GM23338 (cell line): ENCODE results near the gene NLRP10. TPM values are rescaled to one million over a fixed set of nuclear protein-coding genes. Genes with fewer than 3 reads are reported as not detected.

Experiments
- ATAC-seq: fragments of 200-7000 bp; cut with Tn5 transposase; 3 replicates; pipeline ENCODE4 v1.9.1; 2020
- DNase-seq: peaks from one replicate; pipeline ENCODE4 v3.0.0-alpha.2; 2015; ENCODE audit warnings: low spot score
- H2AFZ ChIP-seq: fragments of 200-600 bp; sonication (generic); 2 replicates; pipeline ENCODE4 v1.8.0; 2016; ENCODE audit warnings: antibody characterized with exemption, mild to moderate bottlenecking, moderate library complexity
- H3F3A ChIP-seq: fragments of 200-600 bp; sonication (generic); replicated peaks from 2 replicates; pipeline ENCODE4 v1.8.0; 2017; ENCODE audit warnings: antibody characterized with exemption, mixed run types, low read depth
- H3K27ac ChIP-seq: fragments of 200-600 bp; sonication (generic); 2 replicates; pipeline ENCODE4 v1.6.1; 2016; ENCODE audit warnings: low read depth
- H3K27me3 ChIP-seq: fragments of 200-600 bp; sonication (generic); 2 replicates; pipeline ENCODE4 v1.8.0; 2016; ENCODE audit warnings: mild to moderate bottlenecking, mixed run types, moderate library complexity; ENCODE audit not compliant: insufficient read depth
- H3K36me3 ChIP-seq: fragments of 200-600 bp; sonication (generic); 2 replicates; pipeline ENCODE4 v1.8.0; 2016; ENCODE audit warnings: mild to moderate bottlenecking; ENCODE audit not compliant: insufficient read depth
- H3K4me1 ChIP-seq: fragments of 200-600 bp; sonication (generic); 2 replicates; pipeline ENCODE4 v1.8.0; 2016; ENCODE audit warnings: mild to moderate bottlenecking, moderate library complexity; ENCODE audit not compliant: insufficient read depth
- H3K4me2 ChIP-seq: fragments of 200-600 bp; sonication (generic); 2 replicates; pipeline ENCODE4 v1.7.1; 2017; ENCODE audit warnings: mixed run types
- H3K4me3 ChIP-seq: fragments of 200-600 bp; sonication (generic); 2 replicates; pipeline ENCODE4 v1.6.1; 2016; ENCODE audit warnings: mixed run types
- H3K79me2 ChIP-seq: fragments of 200-600 bp; sonication (generic); replicated peaks from 2 replicates; pipeline ENCODE4 v1.8.0; 2017; ENCODE audit warnings: mild to moderate bottlenecking; ENCODE audit not compliant: insufficient read depth
- H3K9me2 ChIP-seq: fragments of 200-600 bp; sonication (generic); 2 replicates; pipeline ENCODE4 v1.8.0; 2017; ENCODE audit not compliant: insufficient read depth
- H4K20me1 ChIP-seq: fragments of 200-600 bp; sonication (generic); replicated peaks from 2 replicates; pipeline ENCODE4 v1.8.0; 2017; ENCODE audit warnings: mild to moderate bottlenecking; ENCODE audit not compliant: insufficient read depth
- H3K27ac Mint-ChIP-seq: 2 replicates; pipeline ENCODE4 v1.8.0; 2020; ENCODE audit warnings: inconsistent platforms, mild to moderate bottlenecking, moderate library complexity, mixed read lengths
- H3K27me3 Mint-ChIP-seq: 3 replicates; pipeline ENCODE4 v1.8.0; 2022; ENCODE audit warnings: low read depth, mild to moderate bottlenecking, moderate library complexity, mixed read lengths, inconsistent platforms; ENCODE audit not compliant: insufficient read depth, poor library complexity
- H3K36me3 Mint-ChIP-seq: 3 replicates; pipeline ENCODE4 v1.8.0; 2021; ENCODE audit warnings: low read depth, mild to moderate bottlenecking, inconsistent platforms, moderate library complexity, mixed read lengths
- H3K4me1 Mint-ChIP-seq: 3 replicates; pipeline ENCODE4 v1.8.0; 2020; ENCODE audit warnings: mild to moderate bottlenecking, inconsistent platforms, mixed read lengths
- H3K4me3 Mint-ChIP-seq: 3 replicates; pipeline ENCODE4 v1.8.0; 2021; ENCODE audit warnings: moderate library complexity, mild to moderate bottlenecking, inconsistent platforms, mixed read lengths
- H3K9me3 Mint-ChIP-seq: 3 replicates; pipeline ENCODE4 v1.8.0; 2020; ENCODE audit warnings: moderate library complexity, mild to moderate bottlenecking, inconsistent platforms, mixed read lengths
- CTCF ChIP-seq, 2 experiments: fragments of 200-600 bp in 1 of 2; sonication (generic) in 1 of 2; conservative IDR thresholded peaks; 2 replicates each; pipeline versions ENCODE4 v1.5.1 to v1.6.1; 2016 to 2017; ENCODE audit warnings: antibody characterized with exemption in 2 of 2, low read depth in 2 of 2, mild to moderate bottlenecking in 2 of 2, moderate library complexity in 1 of 2
- EZH2 ChIP-seq: fragments of 200-600 bp; sonication (generic); IDR thresholded peaks from one replicate; pipeline ENCODE4 v1.8.0; 2017; ENCODE audit warnings: antibody characterized with exemption, mild to moderate bottlenecking, low read depth; ENCODE audit not compliant: unreplicated experiment
- EZH2phosphoT487 ChIP-seq: fragments of 200-600 bp; sonication (generic); IDR thresholded peaks from one replicate; pipeline ENCODE4 v1.8.1; 2018; ENCODE audit warnings: antibody characterized with exemption; ENCODE audit not compliant: unreplicated experiment
- POLR2AphosphoS5 ChIP-seq: IDR thresholded peaks from 2 replicates; pipeline ENCODE4 v1.6.1; 2016; ENCODE audit warnings: antibody characterized with exemption, low read depth
- REST ChIP-seq: IDR thresholded peaks from one replicate; pipeline ENCODE4 v1.6.1; 2018; ENCODE audit warnings: antibody characterized with exemption; ENCODE audit not compliant: unreplicated experiment
- ZNF114 ChIP-seq: fragments of 250-450 bp; sonication (Bioruptor Pico); IDR thresholded peaks from 2 replicates; pipeline ENCODE4 v1.5.0; 2020; ENCODE audit warnings: mild to moderate bottlenecking, moderate library complexity
- ZNF331 ChIP-seq: fragments of 250-450 bp; sonication (Bioruptor Pico); IDR thresholded peaks from 2 replicates; pipeline ENCODE4 v1.5.0; 2020; ENCODE audit warnings: low read depth, mild to moderate bottlenecking, moderate library complexity
- polyA plus RNA-seq: library from polyadenylated mRNA; unstranded; fragments of >200 nt; fragmentation: Nextera tagmentation; extraction: Ambion mirVana; gene quantifications from 2 replicates; pipeline ENCODE4 v1.2.1, GENCODE V29; 2016
- total RNA-seq: library from RNA; depleted of rRNA; stranded (reverse); fragments of >200 nt; shearing (Covaris generic); gene quantifications from 2 replicates; pipeline ENCODE4 v1.2.3, GENCODE V29; 2014

Gene NLRP10
- total and polyA plus RNA-seq, 2 experiments from 2014 or later, result 1.1 to 4.3 TPM

- TF ChIP-seq REST (no peak), POLR2AphosphoS5 (no peak)
These were observed 40.3 kb upstream of the NLRP10 start (continued) for GRCh38 chr11:8005556-8005955.

- no peaks in the 10 kb centered on the region for H3K9me2 ChIP-seq
- TF ChIP-seq REST, result no peak
- TF ChIP-seq ZNF114 (CRISPR knock-in tag), result no peak
- no peak for TF ChIP-seq ZNF331
- no peak for TF ChIP-seq EZH2phosphoT487
- no peak for TF ChIP-seq EZH2
- no peak for TF ChIP-seq CTCF (conservative IDR thresholded peaks at IDR 0.05; ENCODE audit: low read depth in 2 of 2)
- H3K79me2 ChIP-seq, result no peaks in the 10 kb centered on the region
- no peak overlapping the region for H3K4me2 ChIP-seq
- ATAC-seq (no peak), DNase-seq (no peak)
- no peaks in the 10 kb centered on the region for H3K4me1 ChIP-seq
- Mint-ChIP-seq H3K4me1 (no peaks in the 10 kb centered on the region), H3K27me3 (peaks cover 6% of the 10 kb centered on the region), H3K4me3 (no peak overlapping the region), H3K36me3 (peaks cover 3% of the 10 kb centered on the region; the same call in 2 of the 3 replicates), H3K27ac (no peak overlapping the region), H3K9me3 (no peaks in the 10 kb centered on the region; the same call in 2 of the 3 replicates)
- H3K36me3 ChIP-seq, result no peaks in the 10 kb centered on the region
- H3K27ac ChIP-seq, result no peak overlapping the region
- no peak overlapping the region for H2AFZ ChIP-seq
- H3K4me3 ChIP-seq, result no peak overlapping the region
- no peaks in the 10 kb centered on the region for H3K27me3 ChIP-seq
- H3F3A ChIP-seq, result 0 out of 2 replicates have a peak, but pooled peaks cover 4% of the 10 kb centered on the region
- no peaks in the 10 kb centered on the region; the same call in 1 of the 2 replicates for H4K20me1 ChIP-seq
These were observed 38.8 kb upstream of the NLRP10 start for GRCh38 chr11:8004008-8004407.
